Adipose tissue (tissue), 3 donors: Measurements from ENCODE around the gene CPNE5. TPM values are rescaled to one million over a fixed set of nuclear protein-coding genes. Genes with fewer than 3 reads are reported as not detected.
"Not testable (repeated sequence)": the region's sequence is repeated elsewhere in the genome, so short reads cannot be mapped to it uniquely, and the experiment has no call there.

Experiments
- H3K27ac ChIP-seq: one replicate; pipeline ENCODE4 v1.5.1; 2013; ENCODE audit warnings: low read depth, low read length
- WGBS, 3 donors: extraction: QIAGEN DNeasy Blood & Tissue Kit; methylation state at CpG; one replicate each; pipeline ENCODE4 v1.1.7; 2013; 5-methylcytosine and 5-hydroxymethylcytosine counted together
- polyA plus RNA-seq, 3 donors: library from polyadenylated mRNA; stranded (reverse); fragments of 200-250 nt; gene quantifications; one replicate each; pipeline ENCODE4 v1.2.3, GENCODE V29; 2013
- donor health status: healthy with polysubstance abuse.
- donor health status: Bipolar disorder and iron deficiency.
- donor health status: healthy.

CPNE5 gene
- polyA plus RNA-seq, 3 donors: 0.53 to 8.5 (median 1.5) TPM

GRCh38 chr6:36823421-36824096 lies 15.7 kb downstream of the CPNE5 start:
- WGBS, 3 donors: 80 to 88% (median 80%) methylated on average over 12 of the region's 12 CpGs
- H3K27ac ChIP-seq: no peak overlapping the region

- 74 to 79% (median 78%) methylated on average over 18 to 19 of the region's 19 CpGs for WGBS, 3 donors
- no peak overlapping the region for H3K27ac ChIP-seq
These were observed 16.6 kb downstream of the CPNE5 start for GRCh38 chr6:36822506-36823269.

DNA sequence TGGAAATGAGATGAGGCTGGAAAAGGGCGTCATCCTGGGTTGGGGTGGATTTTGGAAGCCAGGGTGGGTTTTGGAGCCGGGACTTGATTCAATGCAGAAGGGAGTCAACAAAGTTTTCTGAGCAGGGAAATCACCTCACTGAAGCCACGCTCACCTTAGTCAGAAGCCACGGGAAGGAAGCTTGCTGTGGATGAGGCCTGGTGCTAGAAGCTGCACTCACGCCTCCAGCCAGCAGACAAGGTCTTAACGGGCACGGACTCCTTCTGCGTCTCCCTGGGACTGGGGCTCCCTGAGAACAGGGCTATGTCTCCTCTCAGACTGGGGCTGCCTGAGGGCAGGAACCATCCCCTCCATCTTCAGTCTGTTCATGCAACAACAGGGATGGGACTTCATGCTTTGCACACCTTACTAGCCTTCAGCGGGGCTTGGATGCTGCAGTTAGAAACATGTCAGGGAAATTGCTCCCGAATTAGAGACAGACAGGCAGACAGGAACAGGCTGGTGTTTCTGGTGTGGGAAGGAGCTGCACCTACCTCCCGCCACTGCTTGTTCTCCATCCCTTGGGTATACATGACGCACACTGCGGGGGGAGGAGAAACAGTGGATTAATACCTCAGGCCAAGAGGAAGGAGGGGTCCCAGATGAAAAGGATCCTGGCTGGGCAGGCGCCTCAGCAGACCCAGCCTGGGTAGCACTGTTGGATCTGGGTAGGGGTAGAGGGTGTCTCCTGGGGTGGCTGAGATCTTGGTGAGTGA lies 17.5 kb downstream of the CPNE5 start:
- H3K27ac ChIP-seq: no peak overlapping the region
- WGBS, 3 donors: 79 to 89% (median 80%) methylated on average over 14 of the region's 14 CpGs

DNA sequence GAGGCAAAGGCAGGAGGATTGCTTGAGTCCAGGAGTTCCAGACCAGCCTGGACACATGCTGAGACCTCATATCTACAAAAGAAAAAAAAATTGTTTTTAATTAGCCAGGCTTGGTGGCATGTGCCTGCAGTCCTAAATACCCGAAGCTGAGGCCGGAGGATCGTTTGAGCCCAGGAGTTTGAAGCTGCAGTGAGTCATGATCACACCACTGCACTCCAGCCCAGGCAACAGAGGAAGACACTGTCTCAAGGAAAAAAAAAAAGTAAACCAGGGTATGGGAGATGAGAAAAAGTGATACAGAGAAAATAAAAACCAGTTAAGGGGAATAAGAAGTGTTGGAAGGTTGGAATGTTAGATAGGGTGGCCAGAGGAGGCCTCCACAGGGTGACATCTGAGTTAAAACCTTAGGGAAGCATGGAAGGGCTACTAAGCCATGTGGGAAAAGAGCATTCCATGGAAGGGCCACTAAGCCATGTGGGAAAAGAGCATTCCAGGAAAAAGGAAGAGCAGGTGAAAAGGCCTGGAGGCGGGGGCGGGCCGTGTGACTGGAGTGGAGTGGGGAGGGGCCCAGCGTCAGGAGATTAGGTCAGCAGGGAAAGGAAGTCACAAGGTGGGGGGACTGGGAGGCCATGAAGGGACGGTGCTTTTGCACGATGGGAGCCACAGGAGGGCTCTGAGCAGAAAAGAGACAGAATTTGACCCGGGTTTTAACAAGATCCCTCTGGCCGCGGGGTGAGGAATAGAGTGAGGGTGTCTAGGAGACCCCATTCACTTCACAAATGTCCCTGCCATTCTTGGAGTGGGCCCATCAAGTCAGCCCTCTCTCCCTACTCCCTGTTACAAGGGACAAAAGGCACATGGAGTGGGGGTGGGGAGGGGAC lies 18.3 kb downstream of the CPNE5 start:
- WGBS, 3 donors: 70 to 89% (median 72%) methylated on average over 11 to 12 of the region's 12 CpGs
- no peak overlapping the region for H3K27ac ChIP-seq

DNA sequence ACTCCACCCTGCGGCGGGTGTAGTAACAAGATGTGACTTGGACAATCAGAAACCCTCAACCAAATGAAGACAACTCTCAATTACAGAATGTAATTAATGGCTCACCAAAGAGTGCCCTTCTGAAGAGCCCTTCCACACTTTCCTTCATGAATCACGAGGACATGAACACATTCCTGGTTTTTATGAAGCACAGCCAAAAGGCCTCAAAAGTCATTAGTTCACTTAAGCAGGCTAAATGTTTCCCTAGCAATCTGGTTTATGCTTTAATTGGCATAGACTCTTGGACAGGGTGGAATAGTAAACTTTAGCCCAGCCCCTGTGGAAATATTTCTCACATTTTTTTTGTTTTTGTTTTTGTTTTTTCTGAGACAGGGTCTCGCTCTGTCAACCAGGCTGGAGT lies 20.5 kb downstream of the CPNE5 start:
- H3K27ac ChIP-seq: no peak overlapping the region
- WGBS, 3 donors: 76 to 91% (median 89%) methylated on average over 4 of the region's 4 CpGs

DNA sequence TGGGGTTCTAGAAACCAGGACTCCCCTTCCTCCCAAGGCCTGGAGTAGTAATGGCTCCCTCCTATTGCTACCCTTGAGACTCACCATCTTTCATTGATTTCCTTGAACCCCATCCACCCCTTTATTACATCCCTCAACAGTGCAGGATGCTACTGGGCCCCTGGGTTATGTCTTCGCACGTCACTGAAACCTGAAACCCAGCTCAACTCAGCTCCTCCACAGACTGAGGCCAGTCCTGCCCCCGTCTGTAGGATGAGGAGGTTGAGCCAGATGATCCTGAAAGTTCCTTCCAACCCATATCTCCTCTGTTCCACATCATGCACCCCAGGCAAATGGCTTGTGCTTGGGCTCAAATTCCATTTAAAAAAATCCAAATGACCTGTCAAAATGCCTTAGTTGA lies 21.4 kb downstream of the CPNE5 start:
- no peak overlapping the region for H3K27ac ChIP-seq
- WGBS, 3 donors: 92 to 97% (median 95%) methylated on average over 3 of the region's 3 CpGs

GRCh38 chr6:36817176-36817817 lies 21.9 kb downstream of the CPNE5 start:
- H3K27ac ChIP-seq: no peak overlapping the region
- WGBS, 3 donors: 88 to 93% (median 88%) methylated on average over 9 of the region's 9 CpGs

DNA sequence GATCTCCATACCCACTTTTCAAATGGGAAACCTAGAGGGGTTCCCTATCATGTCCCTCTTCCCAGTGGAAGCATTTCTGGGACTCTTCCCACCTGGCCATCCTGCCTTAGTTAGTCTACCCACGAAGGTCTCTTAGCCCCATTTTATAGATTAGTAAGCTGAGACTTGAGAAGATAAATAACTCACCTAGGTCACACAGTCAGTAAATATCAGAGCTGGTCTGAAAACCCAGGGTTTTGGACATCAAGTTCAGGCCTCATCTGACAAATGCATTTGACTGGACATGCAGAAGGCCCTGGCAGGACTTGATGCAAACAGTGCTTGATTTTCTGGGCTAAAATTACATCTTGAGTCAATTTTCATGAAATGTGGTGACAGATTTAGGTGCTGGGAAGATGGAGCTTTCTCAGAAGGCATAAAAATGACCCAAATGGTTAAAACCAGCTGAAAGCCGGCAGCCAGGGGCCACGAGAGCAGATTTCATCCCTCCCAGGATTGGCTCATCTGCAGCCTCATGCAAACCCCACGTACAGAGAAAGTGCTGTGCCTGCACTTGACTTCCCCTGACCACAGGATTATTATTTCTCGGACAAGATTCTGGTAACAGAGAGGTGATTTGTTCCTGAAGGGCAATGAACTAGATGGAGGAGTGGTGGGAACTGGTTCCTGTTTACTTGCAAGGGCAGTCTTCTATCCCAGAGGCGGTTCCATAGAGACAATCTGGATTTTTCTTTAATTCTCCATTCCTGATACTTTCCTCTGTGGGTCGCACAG lies 23.1 kb downstream of the CPNE5 start:
- WGBS, 3 donors: 70 to 91% (median 80%) methylated on average over 7 of the region's 7 CpGs
- H3K27ac ChIP-seq: no peak overlapping the region

- 93 to 95% (median 94%) methylated on average over 7 of the region's 7 CpGs for WGBS, 3 donors
- no peak overlapping the region for H3K27ac ChIP-seq
These were observed 25.0 kb downstream of the CPNE5 start for GRCh38 chr6:36814249-36814648.

DNA sequence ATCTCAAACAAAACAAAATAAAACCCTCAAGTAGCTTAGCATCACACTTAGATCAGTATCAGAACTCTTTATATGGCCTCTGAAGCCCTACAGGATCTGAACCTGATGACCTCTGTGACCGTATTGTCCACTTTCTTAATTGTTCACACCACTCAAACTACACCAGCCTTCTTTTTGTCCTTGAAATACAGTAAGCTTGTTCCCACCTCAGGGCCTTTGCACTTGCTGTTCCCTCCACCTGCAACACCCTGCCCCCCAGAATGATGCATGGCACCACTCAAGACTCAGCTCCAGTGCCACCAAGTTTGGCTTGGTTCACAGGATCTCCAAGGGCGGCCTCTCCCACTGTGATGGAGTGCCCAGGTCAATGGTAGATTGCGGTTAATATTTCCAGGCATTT lies 25.7 kb downstream of the CPNE5 start:
- H3K27ac ChIP-seq: no peak overlapping the region
- WGBS, 3 donors: 67 to 79% (median 78%) methylated on average over 3 of the region's 3 CpGs

DNA sequence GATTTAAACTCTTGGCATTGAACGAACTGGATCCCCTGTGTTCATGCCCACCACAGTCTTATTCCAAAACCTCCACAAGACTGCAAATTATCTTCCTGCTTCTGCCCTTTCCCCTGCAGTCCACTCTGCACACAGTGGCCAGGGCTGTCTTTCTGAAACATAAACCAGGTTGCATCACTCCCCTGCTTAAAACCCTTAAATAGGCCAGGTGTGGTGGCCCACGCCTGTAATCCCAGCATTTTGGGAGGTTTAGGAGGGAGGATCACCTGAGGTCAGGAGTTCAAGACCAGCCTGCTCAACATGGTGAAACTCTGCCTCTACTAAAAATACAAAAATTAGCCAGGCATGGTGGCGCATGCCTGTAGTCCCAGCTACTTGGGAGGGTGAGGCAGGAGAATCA lies 26.2 kb downstream of the CPNE5 start:
- 84 to 90% (median 90%) methylated on average over 3 of the region's 3 CpGs for WGBS, 3 donors
- not testable (repeated sequence) for H3K27ac ChIP-seq

GRCh38 chr6:36809941-36810803 lies 29.1 kb downstream of the CPNE5 start:
- 83 to 87% (median 85%) methylated on average over 16 of the region's 16 CpGs for WGBS, 3 donors

DNA sequence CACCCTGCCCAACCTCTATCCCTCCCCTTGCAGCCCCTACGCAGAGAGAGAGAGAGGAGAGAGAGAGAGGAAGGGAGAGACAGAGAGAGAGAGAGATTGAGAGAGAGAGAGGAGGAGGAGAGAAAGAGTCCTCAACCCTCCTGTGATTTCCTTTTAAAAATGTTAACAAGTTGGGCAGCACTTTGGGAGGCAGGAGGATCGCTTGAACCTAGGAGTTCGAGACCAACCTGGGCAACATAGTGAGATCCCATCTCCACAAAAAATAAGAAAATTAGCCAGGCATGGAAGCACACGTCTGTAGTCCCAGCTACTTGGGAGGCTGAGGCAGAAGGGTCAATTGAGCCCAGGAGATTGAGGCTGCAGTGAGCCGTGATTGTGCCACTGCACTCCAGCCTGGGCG lies 30.1 kb downstream of the CPNE5 start:
- 91 to 98% (median 94%) methylated on average over 6 of the region's 6 CpGs for WGBS, 3 donors
- no peak overlapping the region for H3K27ac ChIP-seq

More at GRCh38 chr6:36809941-36810803, 29.1 kb downstream of the CPNE5 start:
- no peak overlapping the region for H3K27ac ChIP-seq

GRCh38 chr6:36808634-36809033 lies 30.6 kb downstream of the CPNE5 start:
- no peak overlapping the region for H3K27ac ChIP-seq
- WGBS, 3 donors: 42 to 94% (median 77%) methylated on average over 5 of the region's 5 CpGs

DNA sequence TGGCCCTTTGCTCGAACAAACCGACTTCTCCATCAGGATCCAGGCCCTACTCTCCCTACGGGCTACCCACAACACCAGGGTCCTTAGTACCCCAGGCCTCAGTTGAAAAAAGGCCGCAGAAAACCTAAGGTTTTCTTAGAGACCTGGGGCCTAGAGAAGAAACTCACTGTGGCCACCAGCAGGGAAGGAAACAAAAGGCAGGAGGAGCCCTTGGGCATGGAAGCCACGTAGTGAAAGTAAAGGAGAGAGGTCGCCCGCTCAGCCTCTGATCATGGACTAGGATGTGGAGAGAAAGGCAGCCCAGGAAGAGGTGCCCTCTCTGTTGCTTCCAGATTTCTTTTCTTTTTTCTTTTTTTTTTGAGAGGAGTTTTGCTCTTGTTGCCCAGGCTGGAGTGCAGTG lies 31.5 kb downstream of the CPNE5 start:
- WGBS, 3 donors: 94 to 99% (median 96%) methylated on average over 7 of the region's 7 CpGs
- no peak overlapping the region for H3K27ac ChIP-seq

DNA sequence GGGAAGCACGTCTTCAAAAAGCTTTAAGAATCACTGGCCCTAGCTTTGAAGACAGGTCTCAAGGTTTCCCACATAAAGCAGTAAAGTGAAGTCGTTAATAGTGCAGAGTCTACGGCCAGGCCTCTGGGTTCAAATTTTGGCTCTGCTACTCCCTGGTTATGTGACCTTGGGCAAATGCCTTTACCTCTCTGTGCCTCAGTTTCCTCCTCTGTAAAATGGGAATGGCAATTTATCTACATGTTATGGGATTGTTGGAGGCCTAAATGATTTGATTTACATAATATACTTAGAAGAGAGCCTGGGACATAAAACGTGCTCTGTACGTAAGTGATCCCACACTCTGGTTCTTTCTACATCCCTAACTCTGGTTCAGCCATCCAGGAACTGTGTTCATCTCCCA lies 32.1 kb downstream of the CPNE5 start:
- WGBS, 3 donors: 71 to 83% (median 79%) methylated on average over 5 of the region's 5 CpGs
- no peak overlapping the region for H3K27ac ChIP-seq
